Activated T-cell treated with anti-CD3 and anti-CD28 coated beads, Interleukin-2, amount 50 U/mL, for 24 hours (primary cell): ENCODE measurements around the gene IPO7.
A peak's percentile ranks its signal among the peaks of the same experiment; 100 is the strongest.
"Not testable (repeated sequence)": the region's sequence is repeated elsewhere in the genome, so short reads cannot be mapped to it uniquely, and the experiment has no call there.

Experiments used
- DNase-seq: peaks from one replicate; pipeline ENCODE4 v3.0.0-alpha.2; 2020
- H3K27ac Mint-ChIP-seq: 2 replicates; pipeline ENCODE4 v1.8.0; 2020; ENCODE audit warnings: mild to moderate bottlenecking, mixed read lengths
- H3K27me3 Mint-ChIP-seq: 2 replicates; pipeline ENCODE4 v1.8.0; 2020; ENCODE audit warnings: mixed read lengths
- H3K36me3 Mint-ChIP-seq: 2 replicates; pipeline ENCODE4 v1.8.0; 2020; ENCODE audit warnings: low read depth, mixed read lengths
- H3K4me1 Mint-ChIP-seq: 2 replicates; pipeline ENCODE4 v1.8.0; 2020; ENCODE audit warnings: low read depth, mixed read lengths
- H3K4me3 Mint-ChIP-seq: 2 replicates; pipeline ENCODE4 v1.8.0; 2020; ENCODE audit warnings: mild to moderate bottlenecking, moderate library complexity, mixed read lengths
- H3K9me3 Mint-ChIP-seq: 2 replicates; pipeline ENCODE4 v1.8.0; 2020; ENCODE audit warnings: mixed read lengths

Gene IPO7

DNA sequence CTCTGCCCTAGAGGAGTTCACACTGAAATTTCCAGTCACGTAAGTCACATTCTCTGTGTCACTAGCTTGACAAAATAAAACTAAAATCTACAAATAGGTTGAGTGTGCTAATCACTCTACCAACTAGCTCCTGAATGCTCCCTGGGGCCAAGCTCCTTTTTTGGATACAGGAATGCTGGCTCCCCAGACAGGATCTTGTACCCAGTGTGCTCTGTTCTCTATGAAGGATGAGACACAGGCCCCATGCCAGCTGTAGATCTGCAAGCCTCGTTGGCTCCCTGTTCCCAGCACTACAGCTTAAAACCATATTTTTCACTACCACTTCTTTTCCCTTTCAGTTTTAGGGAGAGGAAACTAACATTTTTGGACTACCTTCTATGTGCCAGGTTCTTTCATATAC is 3.7 kb upstream of the IPO7 start:
- Mint-ChIP-seq H3K27ac (no peak overlapping the region), H3K9me3 (no peaks in the 10 kb centered on the region), H3K27me3 (no peaks in the 10 kb centered on the region), H3K36me3 (peaks cover 14% of the 10 kb centered on the region), H3K4me1 (peaks cover 13% of the 10 kb centered on the region), H3K4me3 (no peak overlapping the region)
- no peak for DNase-seq

GRCh38 chr11:9385327-9385899 is 961 bp downstream of the IPO7 start:
- Mint-ChIP-seq H3K27ac (peak overlapping the region; percentile 98), H3K27me3 (no peaks in the 10 kb centered on the region)

GRCh38 chr11:9386086-9386485 is 1.6 kb downstream of the IPO7 start:
- H3K4me3 Mint-ChIP-seq, result peak overlapping the region; percentile 98
- peaks cover 36% of the 10 kb centered on the region for H3K4me1 Mint-ChIP-seq
- H3K36me3 Mint-ChIP-seq, result peaks cover 55% of the 10 kb centered on the region
- no peak overlapping the region for H3K27ac Mint-ChIP-seq
- DNase-seq, result no peak
- H3K9me3 Mint-ChIP-seq, result no peaks in the 10 kb centered on the region
- H3K27me3 Mint-ChIP-seq, result no peaks in the 10 kb centered on the region

More at GRCh38 chr11:9385327-9385899, 961 bp downstream of the IPO7 start:
- no peak for DNase-seq
- H3K36me3 Mint-ChIP-seq, result peaks cover 52% of the 10 kb centered on the region
- H3K9me3 Mint-ChIP-seq, result no peaks in the 10 kb centered on the region
- peaks cover 35% of the 10 kb centered on the region for H3K4me1 Mint-ChIP-seq
- H3K4me3 Mint-ChIP-seq, result peak overlapping the region; percentile 98

DNA sequence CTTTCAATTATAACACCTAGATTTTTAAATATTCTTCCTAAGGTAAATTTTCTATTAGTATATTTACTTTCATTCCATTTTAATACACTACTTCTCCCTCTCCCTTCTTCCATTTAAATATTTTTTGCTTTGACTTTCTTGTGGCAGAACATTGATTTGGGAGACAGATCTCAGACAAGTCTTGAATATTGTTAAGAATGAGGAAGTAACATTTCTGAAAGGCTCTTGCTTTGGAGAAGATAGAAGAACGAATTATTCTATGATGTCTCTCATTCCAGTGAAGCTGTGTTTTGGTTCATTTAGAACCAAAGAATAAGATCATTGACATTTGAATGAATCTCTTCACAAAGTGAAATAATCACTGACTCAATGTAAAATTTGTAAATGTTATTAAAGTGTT is 2.4 kb downstream of the IPO7 start:
- H3K36me3 Mint-ChIP-seq, result peaks cover 62% of the 10 kb centered on the region
- H3K9me3 Mint-ChIP-seq, result no peaks in the 10 kb centered on the region
- peak overlapping the region; percentile 63 for H3K27ac Mint-ChIP-seq
- peaks cover 39% of the 10 kb centered on the region for H3K4me1 Mint-ChIP-seq
- no peaks in the 10 kb centered on the region for H3K27me3 Mint-ChIP-seq
- H3K4me3 Mint-ChIP-seq, result peak overlapping the region; percentile 98
- DNase-seq, result no peak

- no peaks in the 10 kb centered on the region for H3K27me3 Mint-ChIP-seq
- H3K4me1 Mint-ChIP-seq, result peaks cover 61% of the 10 kb centered on the region
- peak overlapping the region; percentile 48 for H3K27ac Mint-ChIP-seq
- no peaks in the 10 kb centered on the region for H3K9me3 Mint-ChIP-seq
- no peak for DNase-seq
- peaks cover 72% of the 10 kb centered on the region for H3K36me3 Mint-ChIP-seq
- H3K4me3 Mint-ChIP-seq, result peak overlapping the region; percentile 3
Measured at GRCh38 chr11:9396310-9396709, 11.9 kb downstream of the IPO7 start.

- peaks cover 61% of the 10 kb centered on the region for H3K4me1 Mint-ChIP-seq
- H3K27me3 Mint-ChIP-seq, result no peaks in the 10 kb centered on the region
- H3K4me3 Mint-ChIP-seq, result peak overlapping the region; percentile 3
- H3K9me3 Mint-ChIP-seq, result no peaks in the 10 kb centered on the region
- H3K36me3 Mint-ChIP-seq, result peaks cover 71% of the 10 kb centered on the region
- no peak for DNase-seq
- peak overlapping the region; percentile 48 for H3K27ac Mint-ChIP-seq
Measured at GRCh38 chr11:9396752-9397151, 12.3 kb downstream of the IPO7 start.

DNA sequence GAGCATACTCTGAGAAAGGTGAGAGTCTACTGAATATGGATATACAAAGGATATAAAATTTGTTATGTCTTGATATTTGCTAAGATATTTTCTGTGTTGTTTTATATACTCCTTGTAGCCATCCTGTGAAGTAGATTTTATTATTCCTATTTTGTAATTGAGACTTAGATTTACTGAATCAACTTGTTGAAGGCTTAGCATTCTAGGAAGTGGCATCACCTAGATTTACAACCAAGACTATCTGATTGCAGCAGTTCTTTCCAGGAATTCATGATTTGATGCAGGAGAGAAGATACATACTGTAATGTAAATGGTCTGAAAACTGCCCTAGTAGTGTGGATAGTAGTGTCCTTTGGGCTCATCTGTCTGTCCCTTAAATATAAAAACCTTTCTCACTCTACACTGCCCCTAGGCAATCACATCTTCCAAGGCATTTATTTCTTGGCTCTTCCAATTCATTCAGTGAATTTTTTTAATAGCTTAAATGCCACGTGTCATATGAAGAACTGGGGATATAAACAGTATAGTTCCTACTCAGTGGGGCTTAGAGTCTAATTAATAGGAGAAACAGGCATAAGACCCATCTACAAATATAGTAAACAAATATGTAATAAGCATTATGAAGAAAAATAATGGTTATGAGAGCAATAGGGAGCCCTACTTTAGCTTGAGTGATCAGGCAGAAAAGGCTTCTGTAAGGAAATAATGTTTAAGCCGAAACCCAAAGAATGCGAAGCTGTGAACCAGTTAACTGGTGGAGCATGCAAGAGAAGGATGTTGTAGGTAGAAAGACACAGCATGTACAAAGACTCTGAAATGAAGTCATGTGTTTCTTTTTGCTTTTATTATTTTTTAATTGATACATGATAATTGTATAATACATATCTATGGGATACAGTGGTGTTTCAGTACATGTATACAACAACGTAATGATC is 13.6 kb downstream of the IPO7 start:
- no peak for DNase-seq
- Mint-ChIP-seq H3K36me3 (peaks cover 70% of the 10 kb centered on the region), H3K4me1 (peaks cover 54% of the 10 kb centered on the region), H3K4me3 (no peak overlapping the region), H3K27me3 (no peaks in the 10 kb centered on the region), H3K9me3 (no peaks in the 10 kb centered on the region), H3K27ac (peak overlapping the region; percentile 64)

- Mint-ChIP-seq H3K27me3 (no peaks in the 10 kb centered on the region), H3K27ac (peak overlapping the region; percentile 17), H3K4me1 (peaks cover 46% of the 10 kb centered on the region), H3K4me3 (no peak overlapping the region), H3K9me3 (no peaks in the 10 kb centered on the region), H3K36me3 (peaks cover 71% of the 10 kb centered on the region)
- no peak for DNase-seq
Measured at GRCh38 chr11:9399466-9399865, 15.0 kb downstream of the IPO7 start.

GRCh38 chr11:9401884-9402283 is 17.4 kb downstream of the IPO7 start:
- H3K4me3 Mint-ChIP-seq, H3K27me3 Mint-ChIP-seq, DNase-seq, H3K9me3 Mint-ChIP-seq: not testable (repeated sequence)
- Mint-ChIP-seq H3K36me3 (peaks cover 79% of the 10 kb centered on the region), H3K27ac (peak overlapping the region; percentile 34), H3K4me1 (peaks cover 34% of the 10 kb centered on the region)

DNA sequence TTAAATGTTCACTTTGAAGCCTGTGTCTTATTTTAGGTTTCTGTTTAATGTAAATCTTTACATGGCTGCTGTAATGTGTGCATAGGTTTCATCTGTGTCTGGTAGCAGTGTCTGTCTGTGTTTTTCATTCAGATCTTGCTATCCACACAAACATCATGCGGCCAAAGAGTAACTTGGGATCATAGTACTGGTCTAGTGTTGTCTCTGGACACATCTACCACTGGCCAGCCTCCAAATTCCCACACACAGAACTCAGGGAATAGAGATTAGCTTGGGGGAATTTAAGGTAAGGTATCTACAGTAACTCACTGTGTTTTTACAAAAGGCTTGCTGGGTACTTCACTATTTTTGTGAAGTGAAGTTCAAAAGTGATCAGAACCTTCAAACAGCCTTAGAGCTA is 44.3 kb downstream of the IPO7 start:
- H3K4me3 Mint-ChIP-seq, result no peak overlapping the region
- no peaks in the 10 kb centered on the region for H3K4me1 Mint-ChIP-seq
- peaks cover 96% of the 10 kb centered on the region for H3K36me3 Mint-ChIP-seq
- DNase-seq, result no peak
- no peaks in the 10 kb centered on the region for H3K9me3 Mint-ChIP-seq
- H3K27ac Mint-ChIP-seq, result peak overlapping the region; percentile 67
- H3K27me3 Mint-ChIP-seq, result no peaks in the 10 kb centered on the region

DNA sequence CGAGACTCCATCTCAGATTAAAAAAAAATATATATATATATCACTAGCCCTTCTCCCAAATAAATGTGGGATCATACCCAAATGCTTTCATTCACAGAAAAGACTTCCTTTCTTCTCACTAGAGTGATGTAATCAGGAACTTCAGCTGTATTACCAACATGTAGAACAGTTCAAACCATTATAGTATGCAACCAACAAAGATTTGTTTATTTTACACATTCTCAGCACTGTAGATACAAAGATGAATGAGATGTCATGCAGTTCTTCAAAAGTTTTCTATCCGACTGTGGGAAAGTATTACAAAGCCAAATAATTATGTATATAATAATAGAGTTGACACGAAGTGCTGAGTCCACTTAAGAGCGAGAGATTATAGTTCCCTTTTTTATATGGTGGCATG is 54.2 kb downstream of the IPO7 start:
- no peak overlapping the region for H3K4me3 Mint-ChIP-seq
- H3K4me1 Mint-ChIP-seq, result no peaks in the 10 kb centered on the region
- peaks cover 92% of the 10 kb centered on the region for H3K36me3 Mint-ChIP-seq
- no peak overlapping the region for H3K27ac Mint-ChIP-seq
- no peaks in the 10 kb centered on the region for H3K9me3 Mint-ChIP-seq
- no peak for DNase-seq
- H3K27me3 Mint-ChIP-seq, result no peaks in the 10 kb centered on the region

DNA sequence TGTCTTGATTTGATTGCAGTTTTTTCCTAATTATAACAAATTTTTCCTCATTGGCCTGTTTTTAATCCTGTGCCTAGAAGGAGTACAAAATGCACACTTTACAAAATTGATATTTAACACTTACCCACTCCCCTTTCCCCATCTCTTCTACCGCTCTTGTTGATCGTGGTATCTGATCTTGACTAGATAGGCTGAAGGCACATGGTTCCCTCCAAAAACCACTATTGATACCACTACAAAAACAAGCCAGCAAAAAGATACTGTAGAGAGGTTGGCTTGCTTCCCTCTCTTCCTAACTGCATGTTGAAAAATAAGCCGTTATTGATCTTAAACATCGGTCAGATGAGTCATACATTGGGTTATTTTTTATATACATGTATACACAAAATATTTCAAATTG is 61.8 kb downstream of the IPO7 start:
- H3K36me3 Mint-ChIP-seq, result peaks cover 83% of the 10 kb centered on the region
- H3K27ac Mint-ChIP-seq, result no peak overlapping the region
- H3K27me3 Mint-ChIP-seq, result no peaks in the 10 kb centered on the region
- peaks cover 2% of the 10 kb centered on the region for H3K9me3 Mint-ChIP-seq
- no peak overlapping the region for H3K4me3 Mint-ChIP-seq
- no peak for DNase-seq
- peaks cover 1% of the 10 kb centered on the region for H3K4me1 Mint-ChIP-seq

- Mint-ChIP-seq H3K27ac (no peak overlapping the region), H3K4me3 (no peak overlapping the region), H3K9me3 (peaks cover 6% of the 10 kb centered on the region), H3K36me3 (peaks cover 61% of the 10 kb centered on the region), H3K4me1 (peaks cover 1% of the 10 kb centered on the region), H3K27me3 (no peaks in the 10 kb centered on the region)
- DNase-seq, result no peak
Measured at GRCh38 chr11:9448576-9449352, 64.3 kb downstream of the IPO7 start.

GRCh38 chr11:9452023-9452422 is 67.6 kb downstream of the IPO7 start:
- not testable (repeated sequence) for H3K4me3 Mint-ChIP-seq, H3K27me3 Mint-ChIP-seq, H3K27ac Mint-ChIP-seq, H3K9me3 Mint-ChIP-seq, H3K4me1 Mint-ChIP-seq, DNase-seq
- peaks cover 30% of the 10 kb centered on the region for H3K36me3 Mint-ChIP-seq
